OCI-LY7 (cell line): ENCODE data around the gene LUZP1. TPM values are rescaled to one million over a fixed set of nuclear protein-coding genes. Genes with fewer than 3 reads are reported as not detected.

Source experiments
- BruUV-seq: library from RNA; stranded (reverse); fragments of 400-500 nt; replicated peaks from 2 replicates; lab custom pipeline; 2021; lab: Mats Ljungman, UMichigan
- CTCF ChIA-PET: fragments of 300-600 bp; sonication (Branson Sonifier 250); formaldehyde crosslinking; loops from one replicate; lab custom pipeline; 2022; ENCODE audit warnings: antibody characterized with exemption; ENCODE audit not compliant: unreplicated experiment; lab: Charles Lee
- POLR2A ChIA-PET: fragments of 300-600 bp; sonication (Branson Sonifier 250); formaldehyde crosslinking; loops from one replicate; lab custom pipeline; 2022; ENCODE audit warnings: antibody characterized with exemption; lab: Charles Lee
- DNase-seq: peaks from one replicate; pipeline ENCODE4 v3.0.0-alpha.2; 2015; ENCODE audit warnings: low spot score
- H2AFZ ChIP-seq: fragments of 200-600 bp; sonication (generic), shearing (Covaris generic); 2 replicates; pipeline ENCODE4 v1.6.1; 2014; ENCODE audit warnings: mild to moderate bottlenecking, antibody characterized with exemption, low read length, moderate library complexity
- H3K27ac ChIP-seq: fragments of 200-600 bp; sonication (generic); 2 replicates; pipeline ENCODE4 v1.5.1; 2014; ENCODE audit warnings: mixed run types, low read depth, mild to moderate bottlenecking, moderate library complexity, low read length, inconsistent platforms; ENCODE audit not compliant: poor library complexity, severe bottlenecking
- H3K36me3 ChIP-seq: fragments of 200-600 bp; sonication (generic); 2 replicates; pipeline ENCODE4 v1.6.1; 2014; ENCODE audit warnings: mild to moderate bottlenecking, antibody characterized with exemption, low read length, moderate library complexity, mixed read lengths; ENCODE audit not compliant: insufficient read depth
- H3K4me1 ChIP-seq: fragments of 200-600 bp; sonication (generic); 2 replicates; pipeline ENCODE4 v1.5.1; 2014; ENCODE audit warnings: mild to moderate bottlenecking, low read length; ENCODE audit not compliant: insufficient read depth, poor library complexity, severe bottlenecking
- H3K4me2 ChIP-seq: fragments of 200-600 bp; sonication (generic); 2 replicates; pipeline ENCODE4 v1.6.1; 2014; ENCODE audit warnings: mild to moderate bottlenecking, low read length
- H3K4me3 ChIP-seq: fragments of 200-600 bp; sonication (generic); 2 replicates; pipeline ENCODE4 v1.5.1; 2014; ENCODE audit warnings: mild to moderate bottlenecking, low read depth, low read length; ENCODE audit not compliant: poor library complexity, severe bottlenecking
- H3K79me2 ChIP-seq: fragments of 200-600 bp; sonication (generic); 2 replicates; pipeline ENCODE4 v1.6.1; 2016; ENCODE audit warnings: low read depth, mild to moderate bottlenecking, low read length, moderate library complexity, mixed read lengths; ENCODE audit not compliant: insufficient read depth
- H3K9me2 ChIP-seq: fragments of 200-600 bp; sonication (generic); 2 replicates; pipeline ENCODE4 v1.6.1; 2016; ENCODE audit warnings: mild to moderate bottlenecking, low read length, mixed read lengths; ENCODE audit not compliant: insufficient read depth
- H3K9me3 ChIP-seq: fragments of 200-600 bp; sonication (generic); 2 replicates; pipeline ENCODE4 v1.6.1; 2014; ENCODE audit warnings: mild to moderate bottlenecking, mixed run types, low read length, mixed read lengths
- H4K20me1 ChIP-seq: fragments of 200-600 bp; sonication (generic); 2 replicates; pipeline ENCODE4 v1.6.1; 2014; ENCODE audit warnings: mild to moderate bottlenecking, antibody characterized with exemption, low read length, moderate library complexity, mixed read lengths; ENCODE audit not compliant: insufficient read depth
- CTCF ChIP-seq: fragments of 200-600 bp; sonication (generic); conservative IDR thresholded peaks from 2 replicates; pipeline ENCODE4 v1.5.1; 2014; ENCODE audit warnings: mild to moderate bottlenecking, antibody characterized with exemption, low read length, moderate library complexity, mixed read lengths
- EZH2phosphoT487 ChIP-seq: fragments of 200-600 bp; sonication (generic); IDR thresholded peaks from 2 replicates; pipeline ENCODE4 v1.6.1; 2018; ENCODE audit warnings: low read depth, borderline replicate concordance, mild to moderate bottlenecking, mixed run types, antibody characterized with exemption, low read length, moderate library complexity, mixed read lengths
- intact Hi-C: fragments of 100-400 bp; cut with micrococcal nuclease; formaldehyde crosslinking; loops from one replicate; pipeline ENCODE4 v1.10.0; 2022; ENCODE audit not compliant: unreplicated experiment
- total RNA-seq, 2 experiments: library from RNA; depleted of rRNA in 1 of 2; stranded (reverse); fragments of >200 nt in 1 of 2; shearing (Covaris generic) in 1 of 2; gene quantifications; 2 replicates each; pipeline ENCODE4 v1.2.3, GENCODE V29; 2014 to 2022

LUZP1 gene
- total RNA-seq, 2 experiments from 2014 or later = 7.6 to 13.6 TPM

- no TSS peak for BruUV-seq
- TF ChIP-seq EZH2phosphoT487 (no peak), CTCF (no peak)
- no peak overlapping the region for H2AFZ ChIP-seq
- H3K4me3 ChIP-seq = no peak overlapping the region
- 0 out of 2 replicates have a peak, but pooled peaks cover 9% of the 10 kb centered on the region for H4K20me1 ChIP-seq
- POLR2A ChIA-PET = interaction anchor here (0.9 kb wide), 1 partner anchor 285 kb away, joined by 4 read pairs; no protein-coding TSS in a partner anchor
- intact Hi-C loops = no loop called here
- no peaks in the 10 kb centered on the region for H3K9me3 ChIP-seq
- peaks cover 29% of the 10 kb centered on the region for H3K4me1 ChIP-seq
- no peaks in the 10 kb centered on the region for H3K9me2 ChIP-seq
- H3K4me2 ChIP-seq = no peak overlapping the region
- H3K27ac ChIP-seq = no peak overlapping the region
- CTCF ChIA-PET = interaction anchor here (1.1 kb wide), 1 partner anchor 66 kb away, joined by 6 read pairs; no protein-coding TSS in a partner anchor
- DNase-seq = no peak
- no peaks in the 10 kb centered on the region for H3K36me3 ChIP-seq
- peaks cover 40% of the 10 kb centered on the region; the same call in 1 of the 2 replicates for H3K79me2 ChIP-seq
Observed at GRCh38 chr1:23118407-23118806, 50.2 kb downstream of the LUZP1 start.

- DNase-seq = no peak
- Histone ChIP-seq H3K9me2 (no peaks in the 10 kb centered on the region), H3K4me3 (no peak overlapping the region), H3K9me3 (no peaks in the 10 kb centered on the region), H3K4me1 (peaks cover 32% of the 10 kb centered on the region), H4K20me1 (0 out of 2 replicates have a peak, but pooled peaks cover 8% of the 10 kb centered on the region), H3K27ac (no peak overlapping the region), H3K79me2 (peaks cover 35% of the 10 kb centered on the region; the same call in 1 of the 2 replicates), H3K36me3 (no peaks in the 10 kb centered on the region), H2AFZ (no peak overlapping the region), H3K4me2 (no peak overlapping the region)
- BruUV-seq = no TSS peak
- intact Hi-C loops = no loop called here
- no peak for TF ChIP-seq CTCF
- ChIA-PET CTCF (no interaction called here), POLR2A (no interaction called here)
Observed at GRCh38 chr1:23116921-23117699, 51.5 kb downstream of the LUZP1 start.
